Activated B cell treated with CpG ODN at 0.5 μM for 24 hours (primary cell): ENCODE measurements around the gene IRF2BP2. TPM values are rescaled to one million over a fixed set of nuclear protein-coding genes. Genes with fewer than 3 reads are reported as not detected.
"Not testable (repeated sequence)": the region's sequence is repeated elsewhere in the genome, so short reads cannot be mapped to it uniquely, and the experiment has no call there.

Source experiments
- ATAC-seq: fragments of 200-7000 bp; cut with Tn5 transposase; one replicate; pipeline ENCODE4 v1.10.0; 2021; ENCODE audit warnings: low read depth, mild to moderate bottlenecking, moderate library complexity
- CTCF ChIA-PET: fragments of 350-600 bp; sonication (Branson Sonifier 250); formaldehyde crosslinking; loops from one replicate; lab custom pipeline; 2021; ENCODE audit warnings: antibody characterized with exemption; lab: Charles Lee
- POLR2A ChIA-PET: fragments of 350-600 bp; sonication (Branson Sonifier 250); formaldehyde crosslinking; loops from one replicate; lab custom pipeline; 2021; ENCODE audit warnings: antibody characterized with exemption; lab: Charles Lee
- DNase-seq: peaks from one replicate; pipeline ENCODE4 v3.0.0; 2022
- H3K27ac Mint-ChIP-seq: one replicate; pipeline ENCODE4 v1.8.0; 2020; ENCODE audit warnings: mixed read lengths
- H3K27me3 Mint-ChIP-seq: one replicate; pipeline ENCODE4 v1.8.0; 2021; ENCODE audit warnings: mixed read lengths
- H3K36me3 Mint-ChIP-seq: one replicate; pipeline ENCODE4 v1.8.0; 2021; ENCODE audit warnings: low read depth, mixed read lengths
- H3K4me1 Mint-ChIP-seq: one replicate; pipeline ENCODE4 v1.8.0; 2021; ENCODE audit warnings: mixed read lengths
- H3K4me3 Mint-ChIP-seq: one replicate; pipeline ENCODE4 v1.8.0; 2020; ENCODE audit warnings: mild to moderate bottlenecking, mixed read lengths
- H3K9me3 Mint-ChIP-seq: one replicate; pipeline ENCODE4 v1.8.0; 2020; ENCODE audit warnings: mixed read lengths
- CTCF ChIP-seq: fragments of 200-600 bp; IDR thresholded peaks from one replicate; pipeline ENCODE4 v1.8.0; 2022; ENCODE audit warnings: antibody characterized with exemption, mild to moderate bottlenecking
- intact Hi-C: fragments of 100-400 bp; cut with micrococcal nuclease; formaldehyde crosslinking; loops from one replicate; pipeline ENCODE4 v1.15.1; 2024
- total RNA-seq: library from RNA; stranded (reverse); gene quantifications from 2 replicates; pipeline ENCODE4 v1.2.3, GENCODE V29; 2022

IRF2BP2 gene
- total RNA-seq, 1 donor from 2014 or later, result 121 TPM

- ChIA-PET POLR2A (interaction anchor here (0.6 to 1.7 kb wide), 2 partner anchors 14 to 128 kb away, joined by 3 read pairs; no protein-coding TSS in a partner anchor), CTCF (no interaction called here)
- Mint-ChIP-seq H3K9me3 (peaks cover 5% of the 10 kb centered on the region), H3K4me1 (no peaks in the 10 kb centered on the region), H3K36me3 (no peaks in the 10 kb centered on the region), H3K27me3 (no peaks in the 10 kb centered on the region), H3K4me3 (no peak overlapping the region), H3K27ac (no peak overlapping the region)
- no peak for TF ChIP-seq CTCF
- no peak for ATAC-seq
- intact Hi-C loops, result no loop called here
- no peak for DNase-seq
Observed at GRCh38 chr1:234643850-234644134, 33.8 kb upstream of the IRF2BP2 start.

- no peak for TF ChIP-seq CTCF
- ATAC-seq, result no peak
- Mint-ChIP-seq H3K27ac (no peak overlapping the region), H3K9me3 (peaks cover 5% of the 10 kb centered on the region), H3K36me3 (no peaks in the 10 kb centered on the region), H3K27me3 (no peaks in the 10 kb centered on the region), H3K4me3 (no peak overlapping the region), H3K4me1 (no peaks in the 10 kb centered on the region)
- DNase-seq, result no peak
- intact Hi-C loops, result no loop called here
- ChIA-PET CTCF (no interaction called here), POLR2A (interaction anchor here (1.7 kb wide), 1 partner anchor 14 kb away, joined by 3 read pairs; no protein-coding TSS in a partner anchor)
Observed at GRCh38 chr1:234643111-234643849, 33.3 kb upstream of the IRF2BP2 start.

GRCh38 chr1:234642428-234642827 is 32.5 kb upstream of the IRF2BP2 start:
- TF ChIP-seq CTCF, result no peak
- ATAC-seq (no peak), DNase-seq (no peak)
- Mint-ChIP-seq H3K9me3 (peaks cover 5% of the 10 kb centered on the region), H3K27ac (no peak overlapping the region), H3K4me1 (no peaks in the 10 kb centered on the region), H3K27me3 (no peaks in the 10 kb centered on the region), H3K4me3 (no peak overlapping the region), H3K36me3 (no peaks in the 10 kb centered on the region)
- intact Hi-C loops, result no loop called here
- ChIA-PET POLR2A (no interaction called here), CTCF (no interaction called here)

GRCh38 chr1:234639961-234640360 is 30.0 kb upstream of the IRF2BP2 start:
- no peak for DNase-seq
- no peaks in the 10 kb centered on the region for H3K9me3 Mint-ChIP-seq
- no peaks in the 10 kb centered on the region for H3K36me3 Mint-ChIP-seq
- ChIA-PET CTCF (no interaction called here), POLR2A (no interaction called here)
- TF ChIP-seq CTCF, result no peak
- no peaks in the 10 kb centered on the region for H3K27me3 Mint-ChIP-seq
- no peak overlapping the region for H3K27ac Mint-ChIP-seq
- no peak for ATAC-seq
- intact Hi-C loops, result loop anchor here (2.0 kb wide), 1 partner anchor 27 kb away; no protein-coding TSS in a partner anchor
- H3K4me1 Mint-ChIP-seq, result no peaks in the 10 kb centered on the region
- no peak overlapping the region for H3K4me3 Mint-ChIP-seq

- Mint-ChIP-seq H3K9me3 (no peaks in the 10 kb centered on the region), H3K27ac (no peak overlapping the region), H3K4me1 (no peaks in the 10 kb centered on the region), H3K4me3 (no peak overlapping the region), H3K27me3 (no peaks in the 10 kb centered on the region), H3K36me3 (no peaks in the 10 kb centered on the region)
- CTCF ChIA-PET, result no interaction called here
- no peak for DNase-seq
- ATAC-seq, result no peak
- no peak for TF ChIP-seq CTCF
- intact Hi-C loops, result no loop called here
- POLR2A ChIA-PET, result no interaction called here
Observed at GRCh38 chr1:234638832-234639799, 29.1 kb upstream of the IRF2BP2 start.

GRCh38 chr1:234634922-234635321 is 24.9 kb upstream of the IRF2BP2 start:
- ATAC-seq, H3K36me3 Mint-ChIP-seq, H3K27me3 Mint-ChIP-seq, H3K4me1 Mint-ChIP-seq, DNase-seq, H3K4me3 Mint-ChIP-seq, H3K27ac Mint-ChIP-seq, H3K9me3 Mint-ChIP-seq, CTCF ChIA-PET, intact Hi-C loops: not testable (repeated sequence)
- POLR2A ChIA-PET, result interaction anchor here (0.9 kb wide), 1 partner anchor 10 kb away, joined by 3 read pairs; no protein-coding TSS in a partner anchor
